Measurements from ENCODE around the gene CD46. TPM values are rescaled to one million over a fixed set of nuclear protein-coding genes. Genes with fewer than 3 reads are reported as not detected.

The CD46 gene
- total RNA-seq, 1 experiment from 2014 or later: 91.4 TPM

- TF ChIP-seq CTCF (conservative IDR thresholded peaks at IDR 0.05; ENCODE audit: low read depth, low read length): no peak
- no TSS peak for BruUV-seq (replicated peaks)
- Histone ChIP-seq H3K4me3 (ENCODE audit: low read depth, low read length, poor library complexity, severe bottlenecking) (no peak overlapping the region), H3K27me3 (replicated peaks; ENCODE audit: insufficient read depth, low read depth, low read length, poor library complexity) (no peaks in the 10 kb centered on the region), H3K27ac (ENCODE audit: low read depth, low read length, poor library complexity, severe bottlenecking) (no peak overlapping the region), H3K9me3 (ENCODE audit: low read depth, low read length, poor library complexity, severe bottlenecking) (no peaks in the 10 kb centered on the region), H3K4me1 (ENCODE audit: insufficient read depth, low read length, poor library complexity, severe bottlenecking) (no peaks in the 10 kb centered on the region), H3K36me3 (ENCODE audit: insufficient read depth, low read length, poor library complexity, severe bottlenecking) (no peaks in the 10 kb centered on the region)
- CTCF ChIA-PET: no interaction called here
- intact Hi-C loops (cut with micrococcal nuclease; ENCODE audit: unreplicated experiment): no loop called here
- no peak for DNase-seq (ENCODE audit: low spot score)
- POLR2A ChIA-PET (ENCODE audit: low non-redundant PET): no interaction called here
Measured at GRCh38 chr1:207813512-207813881, 61.6 kb downstream of the CD46 start.

GRCh38 chr1:207813946-207814345 is 62.1 kb downstream of the CD46 start:
- Histone ChIP-seq H3K27me3 (replicated peaks; ENCODE audit: insufficient read depth, low read depth, low read length, poor library complexity) (no peaks in the 10 kb centered on the region), H3K4me1 (ENCODE audit: insufficient read depth, low read length, poor library complexity, severe bottlenecking) (no peaks in the 10 kb centered on the region), H3K36me3 (ENCODE audit: insufficient read depth, low read length, poor library complexity, severe bottlenecking) (no peaks in the 10 kb centered on the region), H3K4me3 (ENCODE audit: low read depth, low read length, poor library complexity, severe bottlenecking) (no peak overlapping the region), H3K27ac (ENCODE audit: low read depth, low read length, poor library complexity, severe bottlenecking) (no peak overlapping the region), H3K9me3 (ENCODE audit: low read depth, low read length, poor library complexity, severe bottlenecking) (no peaks in the 10 kb centered on the region)
- intact Hi-C loops (cut with micrococcal nuclease; ENCODE audit: unreplicated experiment): no loop called here
- DNase-seq (ENCODE audit: low spot score): no peak
- POLR2A ChIA-PET (ENCODE audit: low non-redundant PET): no interaction called here
- TF ChIP-seq EZH2 (IDR thresholded peaks at IDR 0.05; ENCODE audit: borderline replicate concordance, low read depth, low read length, poor library complexity, severe bottlenecking) (no peak), CTCF (conservative IDR thresholded peaks at IDR 0.05; ENCODE audit: low read depth, low read length) (no peak)
- BruUV-seq (replicated peaks): no TSS peak
- CTCF ChIA-PET: no interaction called here

- CTCF ChIA-PET: no interaction called here
- no peak for DNase-seq (ENCODE audit: low spot score)
- Histone ChIP-seq H3K27ac (ENCODE audit: low read depth, low read length, poor library complexity, severe bottlenecking) (no peak overlapping the region), H3K4me1 (ENCODE audit: insufficient read depth, low read length, poor library complexity, severe bottlenecking) (no peaks in the 10 kb centered on the region), H3K9me3 (ENCODE audit: low read depth, low read length, poor library complexity, severe bottlenecking) (no peaks in the 10 kb centered on the region), H3K27me3 (replicated peaks; ENCODE audit: insufficient read depth, low read depth, low read length, poor library complexity) (no peaks in the 10 kb centered on the region), H3K4me3 (ENCODE audit: low read depth, low read length, poor library complexity, severe bottlenecking) (no peak overlapping the region), H3K36me3 (ENCODE audit: insufficient read depth, low read length, poor library complexity, severe bottlenecking) (no peaks in the 10 kb centered on the region)
- POLR2A ChIA-PET (ENCODE audit: low non-redundant PET): no interaction called here
- TF ChIP-seq EZH2 (IDR thresholded peaks at IDR 0.05; ENCODE audit: borderline replicate concordance, low read depth, low read length, poor library complexity, severe bottlenecking) (no peak), CTCF (conservative IDR thresholded peaks at IDR 0.05; ENCODE audit: low read depth, low read length) (no peak)
- BruUV-seq (replicated peaks): no TSS peak
- intact Hi-C loops (cut with micrococcal nuclease; ENCODE audit: unreplicated experiment): no loop called here
Measured at GRCh38 chr1:207814469-207814868, 62.6 kb downstream of the CD46 start.
